Fibroblast of lung (primary cell): ENCODE data around the gene MYH9. TPM values are rescaled to one million over a fixed set of nuclear protein-coding genes. Genes with fewer than 3 reads are reported as not detected.

ENCODE experiments used
- DNase-seq, 2 donors: peaks; one replicate each; pipeline versions ENCODE4 v3.0.0 to v3.0.0-alpha.2; 2010; ENCODE audit warnings: low read depth in 2 of 2
- H2AFZ ChIP-seq: 2 replicates; pipeline ENCODE4 v1.5.1; 2012; ENCODE audit warnings: low read length, control low read depth, inconsistent platforms
- H3K27ac ChIP-seq: 2 replicates; pipeline ENCODE4 v1.5.1; 2011; ENCODE audit warnings: low read length, control low read depth; ENCODE audit not compliant: insufficient read depth
- H3K27me3 ChIP-seq: 2 replicates; pipeline ENCODE4 v1.5.1; 2011; ENCODE audit warnings: mild to moderate bottlenecking, low read length; ENCODE audit not compliant: control insufficient read depth, insufficient read depth
- H3K36me3 ChIP-seq: 2 replicates; pipeline ENCODE4 v1.5.1; 2011; ENCODE audit warnings: low read length; ENCODE audit not compliant: control insufficient read depth, insufficient read depth
- H3K4me1 ChIP-seq: 2 replicates; pipeline ENCODE4 v1.5.1; 2011; ENCODE audit warnings: low read length; ENCODE audit not compliant: control insufficient read depth, insufficient read depth; ENCODE audit errors: extremely low read depth
- H3K4me2 ChIP-seq: 2 replicates; pipeline ENCODE4 v1.5.1; 2011; ENCODE audit warnings: low read length, control low read depth; ENCODE audit not compliant: insufficient read depth; ENCODE audit errors: extremely low read depth
- H3K4me3 ChIP-seq, 4 experiments: fragments of 200-600 bp in 1 of 4; sonication (generic) in 1 of 4; replicated peaks in 1 of 4; 2 replicates each; pipeline ENCODE4 v1.5.1; 2011 to 2016; ENCODE audit warnings: low read length in 4 of 4, low read depth in 3 of 4, mild to moderate bottlenecking in 3 of 4, control low read depth in 2 of 4, inconsistent platforms in 1 of 4, mixed read lengths in 1 of 4; ENCODE audit not compliant: insufficient read depth in 1 of 4; ENCODE audit errors: control extremely low read depth in 1 of 4
- H3K79me2 ChIP-seq: 2 replicates; pipeline ENCODE4 v1.5.1; 2012; ENCODE audit warnings: mild to moderate bottlenecking, low read length, inconsistent platforms; ENCODE audit not compliant: control insufficient read depth, insufficient read depth
- H3K9ac ChIP-seq: 2 replicates; pipeline ENCODE4 v1.5.1; 2011; ENCODE audit warnings: mild to moderate bottlenecking, low read length, control low read depth; ENCODE audit not compliant: insufficient read depth
- H3K9me3 ChIP-seq: 2 replicates; pipeline ENCODE4 v1.5.1; 2012; ENCODE audit warnings: low read depth, low read length; ENCODE audit not compliant: control insufficient read depth, insufficient read depth
- H4K20me1 ChIP-seq: 2 replicates; pipeline ENCODE4 v1.5.1; 2011; ENCODE audit warnings: low read length; ENCODE audit not compliant: control insufficient read depth, insufficient read depth; ENCODE audit errors: extremely low read depth
- CTCF ChIP-seq, 2 donors: IDR thresholded peaks in 1 of 2; conservative IDR thresholded peaks in 1 of 2; 1 replicate in 1 of 2; 2 replicates in 1 of 2; pipeline ENCODE4 v1.5.1; 2011 to 2012; ENCODE audit warnings: low read length in 2 of 2, control low read depth in 1 of 2, inconsistent platforms in 1 of 2, low read depth in 1 of 2, mild to moderate bottlenecking in 1 of 2
- EZH2 ChIP-seq: IDR thresholded peaks from 2 replicates; pipeline ENCODE4 v1.5.1; 2012; ENCODE audit warnings: low read length, control low read depth, mild to moderate bottlenecking; ENCODE audit errors: missing control alignments
- polyA plus RNA-seq, 2 donors: library from polyadenylated mRNA; depleted of rRNA in 1 of 2; stranded (reverse) in 1 of 2; unstranded in 1 of 2; fragments of >200 nt; gene quantifications; 2 replicates each; pipeline ENCODE4 v1.2.1, GENCODE V29; 2011 to 2012; ENCODE audit warnings: missing spikeins in 1 of 2
- total RNA-seq: library from RNA; depleted of rRNA; stranded (reverse); fragments of >200 nt; gene quantifications from 2 replicates; pipeline ENCODE4 v1.2.1, GENCODE V29; 2014

The MYH9 gene
- total and polyA plus RNA-seq, 2 donors (not counting 1 experiment from before 2014, with no cell fraction given) = 677 to 796 TPM

GRCh38 chr22:36323182-36323854, 64.4 kb downstream of the MYH9 start:
- H3K4me3 ChIP-seq = no peak overlapping the region
- H3K27me3 ChIP-seq = no peaks in the 10 kb centered on the region
- H3K27ac ChIP-seq = peak overlapping the region; percentile 98
- no peaks in the 10 kb centered on the region for H3K9me3 ChIP-seq
- peaks cover 93% of the 10 kb centered on the region for H3K79me2 ChIP-seq
- DNase-seq = peak; percentile 81 to 93
- peak overlapping the region; percentile 41 for H3K4me2 ChIP-seq
- H3K4me1 ChIP-seq = peaks cover 56% of the 10 kb centered on the region
- TF ChIP-seq CTCF (conservative IDR thresholded peaks at IDR 0.05 in 1 of 2, IDR thresholded peaks at IDR 0.05 in 1 of 2; ENCODE audit: low read depth in 1 of 2, low read length in 2 of 2) (peak; percentile 17 to 20), EZH2 (no peak)
- no peaks in the 10 kb centered on the region for H4K20me1 ChIP-seq
- H3K36me3 ChIP-seq = peaks cover 75% of the 10 kb centered on the region
- peak overlapping the region; percentile 61 for H3K9ac ChIP-seq
- H2AFZ ChIP-seq = no peak overlapping the region

GRCh38 chr22:36322602-36322915, 65.2 kb downstream of the MYH9 start:
- Histone ChIP-seq H3K4me2 (no peak overlapping the region), H3K4me3 (no peak overlapping the region), H2AFZ (no peak overlapping the region), H4K20me1 (no peaks in the 10 kb centered on the region), H3K27me3 (no peaks in the 10 kb centered on the region), H3K9ac (no peak overlapping the region), H3K36me3 (peaks cover 76% of the 10 kb centered on the region), H3K9me3 (no peaks in the 10 kb centered on the region), H3K4me1 (peaks cover 48% of the 10 kb centered on the region), H3K79me2 (peaks cover 93% of the 10 kb centered on the region), H3K27ac (peak overlapping the region; percentile 98)
- no peak for TF ChIP-seq EZH2
- no peak for TF ChIP-seq CTCF (conservative IDR thresholded peaks at IDR 0.05 in 1 of 2, IDR thresholded peaks at IDR 0.05 in 1 of 2; ENCODE audit: low read depth in 1 of 2, low read length in 2 of 2)
- DNase-seq = no peak

- Histone ChIP-seq H3K4me1 (peaks cover 45% of the 10 kb centered on the region), H3K27me3 (no peaks in the 10 kb centered on the region), H2AFZ (no peak overlapping the region), H3K4me2 (no peak overlapping the region), H3K9ac (no peak overlapping the region), H3K9me3 (no peaks in the 10 kb centered on the region), H3K4me3 (no peak overlapping the region), H4K20me1 (no peaks in the 10 kb centered on the region), H3K79me2 (peaks cover 93% of the 10 kb centered on the region), H3K27ac (peak overlapping the region; percentile 98), H3K36me3 (peaks cover 76% of the 10 kb centered on the region)
- no peak for DNase-seq
- TF ChIP-seq EZH2 = no peak
- no peak for TF ChIP-seq CTCF (conservative IDR thresholded peaks at IDR 0.05 in 1 of 2, IDR thresholded peaks at IDR 0.05 in 1 of 2; ENCODE audit: low read depth in 1 of 2, low read length in 2 of 2)
These were observed 65.8 kb downstream of the MYH9 start for GRCh38 chr22:36321797-36322601.
